Activated CD4-positive, alpha-beta T cell treated with anti-CD3 and anti-CD28 coated beads for 36 hours (primary cell): Measurements from ENCODE around the gene CAMK1G. TPM values are rescaled to one million over a fixed set of nuclear protein-coding genes. Genes with fewer than 3 reads are reported as not detected.
A peak's percentile ranks its signal among the peaks of the same experiment; 100 is the strongest.

Experiments used
- ATAC-seq: fragments of 200-7000 bp; cut with Tn5 transposase; one replicate; pipeline ENCODE4 v1.10.0; 2021; ENCODE audit warnings: mild to moderate bottlenecking, moderate library complexity
- CTCF ChIA-PET: fragments of 350-600 bp; sonication (Branson Sonifier 250); formaldehyde crosslinking; loops from one replicate; lab custom pipeline; 2021; ENCODE audit warnings: antibody characterized with exemption; lab: Charles Lee
- POLR2A ChIA-PET: fragments of 350-600 bp; sonication (Branson Sonifier 250); formaldehyde crosslinking; loops from one replicate; lab custom pipeline; 2021; ENCODE audit warnings: antibody characterized with exemption, inconsistent platforms; lab: Charles Lee
- DNase-seq: peaks from one replicate; pipeline ENCODE4 v3.0.0-alpha.2; 2020
- H3K27ac Mint-ChIP-seq: one replicate; pipeline ENCODE4 v1.8.0; 2021; ENCODE audit warnings: mixed read lengths
- H3K27me3 Mint-ChIP-seq: one replicate; pipeline ENCODE4 v1.8.0; 2021; ENCODE audit warnings: mixed read lengths
- H3K36me3 Mint-ChIP-seq: one replicate; pipeline ENCODE4 v1.8.0; 2021; ENCODE audit warnings: low read depth, mixed read lengths
- H3K4me1 Mint-ChIP-seq: one replicate; pipeline ENCODE4 v1.8.0; 2021; ENCODE audit warnings: mixed read lengths
- H3K4me3 Mint-ChIP-seq: one replicate; pipeline ENCODE4 v1.8.0; 2021; ENCODE audit warnings: mild to moderate bottlenecking, moderate library complexity, mixed read lengths
- H3K9me3 Mint-ChIP-seq: one replicate; pipeline ENCODE4 v1.8.0; 2021; ENCODE audit warnings: low read depth, mixed read lengths
- intact Hi-C, 2 experiments: fragments of 100-400 bp; cut with DNase I in 1 of 2; cut with micrococcal nuclease in 1 of 2; formaldehyde crosslinking; loops; one replicate each; pipeline versions ENCODE4 v1.14.2 to v1.15.1; 2022 to 2024; cut with DNase I, micrococcal nuclease
- total RNA-seq, 2 experiments: library from RNA; stranded (reverse); gene quantifications; one replicate each; pipeline ENCODE4 v1.2.3, GENCODE V29; 2021

The CAMK1G gene
- total RNA-seq, 2 experiments from 2014 or later = 0.09 to 0.23 TPM

- POLR2A ChIA-PET = no interaction called here
- no peak overlapping the region for H3K27ac Mint-ChIP-seq
- peak; percentile 49 for ATAC-seq
- no peak for DNase-seq
- CTCF ChIA-PET = interaction anchor here (0.8 to 1.7 kb wide), 5 partner anchors 9 to 149 kb away, joined by 3 to 6 read pairs (median 5); partner anchors contain the start of gene CAMK1G
- no peak overlapping the region for H3K4me3 Mint-ChIP-seq
- H3K27me3 Mint-ChIP-seq = peaks cover 12% of the 10 kb centered on the region
- intact Hi-C loops = no loop called here
- H3K9me3 Mint-ChIP-seq = no peaks in the 10 kb centered on the region
- no peaks in the 10 kb centered on the region for H3K36me3 Mint-ChIP-seq
- no peaks in the 10 kb centered on the region for H3K4me1 Mint-ChIP-seq
Observed at GRCh38 chr1:209598227-209598626, 14.7 kb downstream of the CAMK1G start.

DNA sequence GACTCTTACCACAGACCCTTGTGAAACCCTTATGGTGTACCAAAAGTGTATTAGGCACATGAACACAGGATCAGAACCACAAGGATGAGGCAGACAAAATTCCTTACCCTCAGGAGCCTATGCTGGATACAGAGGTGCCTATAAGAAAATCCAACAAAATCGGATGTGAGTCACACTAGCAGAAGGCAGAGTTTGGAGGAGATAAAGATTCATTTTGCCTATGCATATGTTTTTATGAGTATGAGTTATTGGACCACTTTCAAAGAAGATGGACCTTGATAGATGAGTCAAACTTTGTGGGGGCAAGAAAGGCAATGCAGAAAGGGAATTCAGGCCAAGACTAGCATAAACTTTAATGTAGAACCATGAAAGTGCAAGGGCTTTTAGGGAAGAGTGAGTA is 17.0 kb downstream of the CAMK1G start:
- DNase-seq = no peak
- H3K27me3 Mint-ChIP-seq = peaks cover 10% of the 10 kb centered on the region
- no peaks in the 10 kb centered on the region for H3K36me3 Mint-ChIP-seq
- no peak overlapping the region for H3K4me3 Mint-ChIP-seq
- intact Hi-C loops = no loop called here
- H3K27ac Mint-ChIP-seq = no peak overlapping the region
- H3K4me1 Mint-ChIP-seq = peaks cover 3% of the 10 kb centered on the region
- no peaks in the 10 kb centered on the region for H3K9me3 Mint-ChIP-seq
- ATAC-seq = no peak
- CTCF ChIA-PET = interaction anchor here (0.9 to 1.2 kb wide), 6 partner anchors 9 to 93 kb away, joined by 3 to 6 read pairs (median 3); no protein-coding TSS in a partner anchor
- POLR2A ChIA-PET = interaction anchor here (0.5 kb wide), 1 partner anchor 15 kb away, joined by 3 read pairs; no protein-coding TSS in a partner anchor

GRCh38 chr1:209601809-209602657 is 18.5 kb downstream of the CAMK1G start:
- Mint-ChIP-seq H3K36me3 (no peaks in the 10 kb centered on the region), H3K27ac (no peak overlapping the region), H3K4me1 (peaks cover 3% of the 10 kb centered on the region), H3K9me3 (no peaks in the 10 kb centered on the region), H3K4me3 (no peak overlapping the region), H3K27me3 (peaks cover 9% of the 10 kb centered on the region)
- ChIA-PET CTCF (interaction anchor here (0.6 to 1.9 kb wide), 19 partner anchors 8 to 254 kb away, joined by 3 to 8 read pairs (median 4); no protein-coding TSS in a partner anchor), POLR2A (no interaction called here)
- ATAC-seq (peak; percentile 94), DNase-seq (peak; percentile 63)
- intact Hi-C loops = loop anchor here (1.0 kb wide), 3 partner anchors 25 to 145 kb away; no protein-coding TSS in a partner anchor

DNA sequence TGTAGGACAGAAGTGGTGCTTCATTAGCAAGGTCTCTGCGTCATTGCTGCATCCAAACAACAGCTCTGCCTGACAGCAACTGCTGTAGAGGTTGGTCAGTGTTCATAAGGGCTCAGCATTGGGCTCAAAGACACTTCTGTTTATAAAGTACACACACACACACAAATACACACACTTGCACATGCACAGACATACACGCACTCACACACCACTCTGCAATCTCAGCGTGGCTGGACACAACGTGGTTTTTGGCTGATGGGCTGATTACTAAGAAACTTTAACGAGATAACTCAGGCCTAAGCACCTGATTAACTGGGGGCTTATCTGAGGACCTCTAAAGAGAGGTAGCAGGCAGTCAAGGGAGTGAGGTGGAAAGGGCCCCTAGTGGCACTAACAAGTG is 20.4 kb downstream of the CAMK1G start:
- intact Hi-C loops = no loop called here
- no peak for ATAC-seq
- peaks cover 9% of the 10 kb centered on the region for H3K27me3 Mint-ChIP-seq

GRCh38 chr1:209607102-209607794 is 23.7 kb downstream of the CAMK1G start:
- Mint-ChIP-seq H3K9me3 (no peaks in the 10 kb centered on the region), H3K4me1 (peaks cover 3% of the 10 kb centered on the region), H3K27ac (no peak overlapping the region), H3K36me3 (no peaks in the 10 kb centered on the region), H3K4me3 (no peak overlapping the region), H3K27me3 (no peaks in the 10 kb centered on the region)
- ChIA-PET CTCF (interaction anchor here (0.6 to 1.9 kb wide), 16 partner anchors 9 to 216 kb away, joined by 3 to 10 read pairs (median 4); no protein-coding TSS in a partner anchor), POLR2A (no interaction called here)
- DNase-seq (peak; percentile 70), ATAC-seq (peak; percentile 98)
- intact Hi-C loops = no loop called here

More for the DNA sequence above, 20.4 kb downstream of the CAMK1G start:
- Mint-ChIP-seq H3K9me3 (no peaks in the 10 kb centered on the region), H3K4me3 (no peak overlapping the region), H3K4me1 (peaks cover 3% of the 10 kb centered on the region), H3K36me3 (no peaks in the 10 kb centered on the region), H3K27ac (no peak overlapping the region)
- CTCF ChIA-PET = interaction anchor here (0.6 to 0.8 kb wide), 2 partner anchors 144 to 152 kb away, joined by 3 to 5 read pairs; partner anchors contain the start of gene TRAF3IP3
- POLR2A ChIA-PET = no interaction called here
- no peak for DNase-seq

DNA sequence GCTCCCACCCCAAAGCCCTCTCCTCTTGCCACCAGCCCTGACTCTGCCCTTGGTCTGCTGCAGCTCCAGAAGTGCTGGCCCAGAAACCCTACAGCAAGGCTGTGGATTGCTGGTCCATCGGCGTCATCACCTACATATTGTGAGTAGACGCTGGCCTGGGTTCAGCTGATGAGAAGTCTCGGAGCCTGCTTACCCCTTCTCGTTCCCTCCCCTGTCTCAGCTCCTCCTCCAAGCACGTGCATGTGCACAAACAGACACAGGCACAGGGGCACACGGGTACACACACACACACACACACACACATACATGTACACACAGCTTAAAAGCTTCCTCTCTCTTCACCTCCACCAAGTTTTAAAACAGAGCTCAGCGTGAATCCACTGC is 24.3 kb downstream of the CAMK1G start:
- H3K9me3 Mint-ChIP-seq = no peaks in the 10 kb centered on the region
- POLR2A ChIA-PET = no interaction called here

GRCh38 chr1:209609041-209609790 is 25.7 kb downstream of the CAMK1G start:
- peaks cover under 1% of the 10 kb centered on the region for H3K27me3 Mint-ChIP-seq
- ChIA-PET CTCF (interaction anchor here (0.6 to 1.7 kb wide), 5 partner anchors 8 to 81 kb away, joined by 3 to 6 read pairs (median 3); no protein-coding TSS in a partner anchor), POLR2A (no interaction called here)
- H3K36me3 Mint-ChIP-seq = no peaks in the 10 kb centered on the region
- intact Hi-C loops = no loop called here
- no peaks in the 10 kb centered on the region for H3K9me3 Mint-ChIP-seq
- peaks cover 3% of the 10 kb centered on the region for H3K4me1 Mint-ChIP-seq
- DNase-seq (no peak), ATAC-seq (no peak)
- H3K27ac Mint-ChIP-seq = no peak overlapping the region
- no peak overlapping the region for H3K4me3 Mint-ChIP-seq

More for the DNA sequence above, 24.3 kb downstream of the CAMK1G start:
- intact Hi-C loops = no loop called here
- no peaks in the 10 kb centered on the region for H3K36me3 Mint-ChIP-seq
- no peak overlapping the region for H3K4me3 Mint-ChIP-seq
- H3K4me1 Mint-ChIP-seq = peaks cover 3% of the 10 kb centered on the region
- no peaks in the 10 kb centered on the region for H3K27me3 Mint-ChIP-seq
- DNase-seq (peak; percentile 18), ATAC-seq (peak; percentile 40)
- no peak overlapping the region for H3K27ac Mint-ChIP-seq
- CTCF ChIA-PET = interaction anchor here (0.7 to 1.9 kb wide), 12 partner anchors 10 to 216 kb away, joined by 3 to 10 read pairs (median 4); no protein-coding TSS in a partner anchor

DNA sequence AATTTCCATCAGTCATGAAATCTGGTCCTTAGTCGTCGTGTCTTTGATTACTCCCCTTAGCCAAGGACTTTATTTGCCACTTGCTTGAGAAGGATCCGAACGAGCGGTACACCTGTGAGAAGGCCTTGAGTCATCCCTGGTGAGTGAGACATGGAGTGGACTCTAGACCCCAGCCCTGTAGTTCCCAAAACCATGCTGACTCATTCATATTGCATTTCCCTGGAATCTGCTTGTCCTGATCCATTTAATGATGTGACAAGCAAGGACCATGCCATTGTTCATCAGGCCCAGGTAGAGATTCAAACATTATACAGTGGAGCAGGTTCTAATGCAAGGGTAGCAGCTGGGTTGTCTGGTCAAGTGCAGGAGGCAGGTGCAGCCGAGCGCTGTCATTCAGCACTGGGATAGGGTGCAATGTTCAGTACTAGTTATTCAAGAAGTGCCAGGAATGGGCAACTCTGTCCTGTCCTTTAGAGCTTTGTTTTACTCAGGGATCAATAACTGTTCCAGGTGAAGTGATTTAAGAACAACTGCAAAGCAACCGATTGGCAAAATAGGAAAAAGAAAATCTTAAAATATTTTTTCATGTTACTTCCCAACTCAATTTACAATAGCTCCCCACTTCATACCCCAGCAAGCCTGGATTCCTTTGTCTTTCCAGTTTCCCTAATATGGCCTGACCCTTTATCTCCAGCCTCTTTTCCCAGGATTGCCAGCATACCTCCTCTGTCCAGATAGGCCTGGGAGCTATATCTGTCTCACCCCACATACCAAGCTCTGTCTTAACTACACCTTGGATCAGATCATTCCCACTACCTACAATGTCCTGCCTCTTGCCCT is 26.5 kb downstream of the CAMK1G start:
- Mint-ChIP-seq H3K9me3 (no peaks in the 10 kb centered on the region), H3K27ac (no peak overlapping the region), H3K27me3 (peaks cover 2% of the 10 kb centered on the region), H3K4me3 (no peak overlapping the region), H3K36me3 (no peaks in the 10 kb centered on the region), H3K4me1 (peaks cover 1% of the 10 kb centered on the region)
- POLR2A ChIA-PET = no interaction called here
- intact Hi-C loops = no loop called here
- CTCF ChIA-PET = interaction anchor here (0.6 to 0.9 kb wide), 2 partner anchors 9 to 23 kb away, joined by 3 read pairs; no protein-coding TSS in a partner anchor
- ATAC-seq (no peak), DNase-seq (no peak)

DNA sequence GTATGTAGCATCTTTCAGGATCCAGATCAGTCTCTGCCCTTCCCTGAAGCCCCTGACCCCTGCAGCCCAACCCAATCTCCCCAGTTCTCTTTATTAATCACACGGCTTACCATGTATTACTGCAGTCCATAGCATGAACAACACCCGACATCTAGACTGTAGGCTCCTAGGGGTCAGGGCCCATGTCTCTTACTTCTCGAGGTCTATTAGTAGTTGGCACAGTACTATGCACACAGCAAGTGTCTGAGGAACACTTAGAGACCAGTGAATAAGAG is 27.1 kb downstream of the CAMK1G start:
- H3K36me3 Mint-ChIP-seq = no peaks in the 10 kb centered on the region
- no peaks in the 10 kb centered on the region for H3K9me3 Mint-ChIP-seq
- H3K27ac Mint-ChIP-seq = no peak overlapping the region
- ATAC-seq (no peak), DNase-seq (no peak)
- ChIA-PET CTCF (interaction anchor here (0.6 to 0.9 kb wide), 2 partner anchors 10 to 23 kb away, joined by 3 read pairs; no protein-coding TSS in a partner anchor), POLR2A (no interaction called here)
- no peak overlapping the region for H3K4me3 Mint-ChIP-seq
- no peaks in the 10 kb centered on the region for H3K4me1 Mint-ChIP-seq
- intact Hi-C loops = no loop called here
- peaks cover 2% of the 10 kb centered on the region for H3K27me3 Mint-ChIP-seq
